ENCODE results near the gene STUB1. TPM values are rescaled to one million over a fixed set of nuclear protein-coding genes. Genes with fewer than 3 reads are reported as not detected.
A peak's percentile ranks its signal among the peaks of the same experiment; 100 is the strongest.

The STUB1 gene
- total RNA-seq, 2 donors from 2014 or later = 63.3 to 205 TPM

- no peaks in the 10 kb centered on the region for H3K27me3 ChIP-seq
- peaks cover 72% of the 10 kb centered on the region for H3K4me1 ChIP-seq
- 18 to 28% methylated on average over 13 to 24 of the region's 24 CpGs for WGBS, 2 donors
- H3K9me3 ChIP-seq = no peaks in the 10 kb centered on the region
- DNase-seq (peak; percentile 88 to 93 (median 92)), ATAC-seq (peak; percentile 72)
- intact Hi-C loops (cut with DNase I) = no loop called here
- peak overlapping the region in 1 of 2 donors; percentile 70 for H3K4me3 ChIP-seq
- H3K27ac ChIP-seq = peak overlapping the region; percentile 92 to 96 (median 95)
- TF ChIP-seq CTCF (IDR thresholded peaks at IDR 0.05) (peak in 6 of 7 experiments; percentile 22 to 65 (median 58)), POLR2A (IDR thresholded peaks at IDR 0.05) (no peak)
- H3K36me3 ChIP-seq (replicated peaks in 1 of 2; ENCODE audit: insufficient read depth in 1 of 2, low read depth in 2 of 2) = no peaks in the 10 kb centered on the region
These were observed 32.0 kb upstream of the STUB1 start for GRCh38 chr16:648071-648780.

- ATAC-seq (peak; percentile 89), DNase-seq (peak; percentile 92 to 94 (median 92))
- peak in 1 of 7 experiments; percentile 10 for TF ChIP-seq CTCF (IDR thresholded peaks at IDR 0.05)
- TF ChIP-seq POLR2A (IDR thresholded peaks at IDR 0.05) = peak; percentile 39 to 63 (median 56)
- Histone ChIP-seq H3K9me3 (no peaks in the 10 kb centered on the region), H3K36me3 (replicated peaks in 1 of 2; ENCODE audit: insufficient read depth in 1 of 2, low read depth in 2 of 2) (no peaks in the 10 kb centered on the region), H3K27me3 (no peaks in the 10 kb centered on the region), H3K27ac (peak within 1 kb of the TSS; percentile 92 to 96 (median 95)), H3K4me1 (peaks cover 65% of the 10 kb centered on the region), H3K4me3 (peak within 1 kb of the TSS; percentile 37 to 70)
- intact Hi-C loops (cut with DNase I) = no loop called here
- 8% methylated on average over 90 of the region's 91 CpGs; no CpG with 5 or more reads in 1 of the 2 donors for WGBS, 2 donors
These were observed 31.2 kb upstream of the STUB1 start, which contains the start of gene WDR90 for GRCh38 chr16:648781-649589. TSS of gene WDR90 (plus strand) at chr16:649365. CDS start at chr16:649417, 52 bp downstream.

- peaks cover 58% of the 10 kb centered on the region for H3K4me1 ChIP-seq
- H3K27me3 ChIP-seq = no peaks in the 10 kb centered on the region
- intact Hi-C loops (cut with DNase I) = no loop called here
- H3K4me3 ChIP-seq = peak overlapping the region; percentile 37 to 70
- TF ChIP-seq CTCF (IDR thresholded peaks at IDR 0.05) = no peak
- TF ChIP-seq POLR2A (IDR thresholded peaks at IDR 0.05) = no peak
- DNase-seq (no peak), ATAC-seq (no peak)
- peak overlapping the region in 3 of 4 donors; percentile 95 to 96 (median 95) for H3K27ac ChIP-seq
- H3K36me3 ChIP-seq (replicated peaks in 1 of 2; ENCODE audit: insufficient read depth in 1 of 2, low read depth in 2 of 2) = no peaks in the 10 kb centered on the region
- H3K9me3 ChIP-seq = no peaks in the 10 kb centered on the region
- 2 to 18% methylated on average over 7 to 43 of the region's 44 CpGs for WGBS, 2 donors
These were observed 30.6 kb upstream of the STUB1 start for GRCh38 chr16:649631-650030.

- no peak overlapping the region for H3K4me3 ChIP-seq
- TF ChIP-seq CTCF (IDR thresholded peaks at IDR 0.05) (no peak), POLR2A (IDR thresholded peaks at IDR 0.05) (no peak)
- H3K27ac ChIP-seq = no peak overlapping the region
- no peaks in the 10 kb centered on the region for H3K9me3 ChIP-seq
- no peaks in the 10 kb centered on the region for H3K27me3 ChIP-seq
- intact Hi-C loops (cut with DNase I) = no loop called here
- no peak for DNase-seq
- peaks cover 36% of the 10 kb centered on the region for H3K4me1 ChIP-seq
- ATAC-seq = no peak
- WGBS, 2 donors = 93 to 94% methylated on average over 6 to 18 of the region's 22 CpGs
- H3K36me3 ChIP-seq (replicated peaks in 1 of 2; ENCODE audit: insufficient read depth in 1 of 2, low read depth in 2 of 2) = no peaks in the 10 kb centered on the region
These were observed 28.4 kb upstream of the STUB1 start for GRCh38 chr16:651844-652243.
